GM19043 (cell line): ENCODE results near the gene AFF1.
"Not testable (repeated sequence)": the region's sequence is repeated elsewhere in the genome, so short reads cannot be mapped to it uniquely, and the experiment has no call there.

Experiments
- ATAC-seq: cut with Tn5 transposase; IDR thresholded peaks from one replicate; pipeline ENCODE4 v1.9.1; 2021; ENCODE audit warnings: low read depth; ENCODE audit not compliant: unreplicated experiment

AFF1 gene

GRCh38 chr4:87073199-87074120 is 138.6 kb downstream of the AFF1 start:
- ATAC-seq: peak; percentile 87

GRCh38 chr4:87074121-87074488 is 139.3 kb downstream of the AFF1 start:
- no peak for ATAC-seq

- no peak for ATAC-seq
These were observed 141.1 kb downstream of the AFF1 start for GRCh38 chr4:87075876-87076275.

- no peak for ATAC-seq
These were observed 142.0 kb downstream of the AFF1 start for GRCh38 chr4:87076690-87077358.

- ATAC-seq: no peak
These were observed 143.2 kb downstream of the AFF1 start for GRCh38 chr4:87077914-87078585.

- no peak for ATAC-seq
These were observed 144.2 kb downstream of the AFF1 start for GRCh38 chr4:87078987-87079486.

GRCh38 chr4:87079967-87080366 is 145.2 kb downstream of the AFF1 start:
- no peak for ATAC-seq

GRCh38 chr4:87080462-87080861 is 145.7 kb downstream of the AFF1 start:
- no peak for ATAC-seq

- no peak for ATAC-seq
These were observed 147.0 kb downstream of the AFF1 start for GRCh38 chr4:87081826-87082225.

- ATAC-seq: not testable (repeated sequence)
These were observed 150.9 kb downstream of the AFF1 start for GRCh38 chr4:87085732-87086131.

- no peak for ATAC-seq
These were observed 151.5 kb downstream of the AFF1 start for GRCh38 chr4:87086143-87086805.

GRCh38 chr4:87087015-87087414 is 152.2 kb downstream of the AFF1 start:
- no peak for ATAC-seq

- ATAC-seq: no peak
These were observed 152.6 kb downstream of the AFF1 start for GRCh38 chr4:87087420-87087819.

- no peak for ATAC-seq
These were observed 153.4 kb downstream of the AFF1 start for GRCh38 chr4:87088186-87088585.

- no peak for ATAC-seq
These were observed 154.6 kb downstream of the AFF1 start for GRCh38 chr4:87089368-87089767.

- ATAC-seq: no peak
These were observed 155.5 kb downstream of the AFF1 start for GRCh38 chr4:87090305-87090704.

- no peak for ATAC-seq
These were observed 157.8 kb downstream of the AFF1 start for GRCh38 chr4:87092389-87093141.

GRCh38 chr4:87093443-87094123 is 158.8 kb downstream of the AFF1 start:
- peak; percentile 64 for ATAC-seq

GRCh38 chr4:87097075-87097474 is 162.3 kb downstream of the AFF1 start:
- no peak for ATAC-seq
